Panc1 (cell line): Measurements from ENCODE around the gene TANK. TPM values are rescaled to one million over a fixed set of nuclear protein-coding genes. Genes with fewer than 3 reads are reported as not detected.

Source experiments
- ATAC-seq: fragments of 200-7000 bp; cut with Tn5 transposase; 2 replicates; pipeline ENCODE4 v1.9.1; 2020; ENCODE audit warnings: mild to moderate bottlenecking, moderate library complexity
- BruUV-seq: library from RNA; stranded (reverse); fragments of 400-500 nt; replicated peaks from 2 replicates; lab custom pipeline; 2021; lab: Mats Ljungman, UMichigan
- CTCF ChIA-PET: fragments of 300-600 bp; sonication (Branson Sonifier 250); formaldehyde crosslinking; loops from one replicate; lab custom pipeline; 2022; ENCODE audit warnings: antibody characterized with exemption; lab: Charles Lee
- POLR2A ChIA-PET: fragments of 300-600 bp; sonication (Branson Sonifier 250); formaldehyde crosslinking; loops from one replicate; lab custom pipeline; 2022; ENCODE audit warnings: antibody characterized with exemption; lab: Charles Lee
- DNase-seq: peaks from one replicate; pipeline ENCODE4 v3.0.0-alpha.2; 2010; ENCODE audit warnings: low read depth, low spot score
- H3K27ac ChIP-seq: 2 replicates; pipeline ENCODE4 v1.5.1; 2011; ENCODE audit warnings: mild to moderate bottlenecking, low read length, inconsistent platforms
- H3K27me3 ChIP-seq: fragments of 200-500 bp; sonication (Bioruptor generic); 2 replicates; pipeline ENCODE4 v1.6.0; 2014; ENCODE audit warnings: low read length, inconsistent platforms; ENCODE audit not compliant: control insufficient read depth, insufficient read depth
- H3K36me3 ChIP-seq: fragments of 200-500 bp; sonication (Bioruptor generic); 2 replicates; pipeline ENCODE4 v1.5.1; 2014; ENCODE audit warnings: inconsistent platforms, mild to moderate bottlenecking, low read length, moderate library complexity; ENCODE audit not compliant: control insufficient read depth, insufficient read depth
- H3K4me1 ChIP-seq: 2 replicates; pipeline ENCODE4 v1.5.1; 2011; ENCODE audit warnings: inconsistent platforms, mild to moderate bottlenecking, low read length, moderate library complexity; ENCODE audit not compliant: control insufficient read depth, insufficient read depth
- H3K4me3 ChIP-seq, 2 experiments: 2 replicates each; pipeline ENCODE4 v1.5.1; 2011 to 2012; ENCODE audit warnings: low read depth in 2 of 2, low read length in 2 of 2, mild to moderate bottlenecking in 2 of 2, inconsistent platforms in 1 of 2, moderate library complexity in 1 of 2
- H3K9me3 ChIP-seq: fragments of 200-500 bp; sonication (Bioruptor generic); 2 replicates; pipeline ENCODE4 v1.5.1; 2014; ENCODE audit warnings: low read depth, mild to moderate bottlenecking, inconsistent platforms, low read length, moderate library complexity; ENCODE audit not compliant: control insufficient read depth, insufficient read depth
- POLR2AphosphoS5 ChIP-seq: IDR thresholded peaks from 2 replicates; pipeline ENCODE4 v1.6.1; 2012; ENCODE audit warnings: mild to moderate bottlenecking, low read depth, low read length, moderate library complexity
- REST ChIP-seq, 2 experiments: IDR thresholded peaks; 2 replicates each; pipeline ENCODE4 v1.6.1; 2011 to 2012; ENCODE audit warnings: low read depth in 2 of 2, control low read depth in 1 of 2, low read length in 1 of 2, mild to moderate bottlenecking in 1 of 2, moderate library complexity in 1 of 2; ENCODE audit not compliant: insufficient read depth in 1 of 2
- SIN3A ChIP-seq: IDR thresholded peaks from 2 replicates; pipeline ENCODE4 v1.6.1; 2012; ENCODE audit warnings: low read depth, mild to moderate bottlenecking, low read length, moderate library complexity, borderline replicate concordance; ENCODE audit not compliant: insufficient read depth
- TCF7L2 ChIP-seq: IDR thresholded peaks from 2 replicates; pipeline ENCODE4 v1.6.1; 2011; ENCODE audit warnings: mild to moderate bottlenecking, low read depth, low read length, inconsistent platforms
- in situ Hi-C: cut with HindIII; loops from 2 replicates; pipeline ENCODE4 v1.10.0; 2016; ENCODE audit warnings: low sequenced_read_pairs, low pct_unique_long_range_greater_than_20kb
- intact Hi-C: fragments of 100-400 bp; cut with micrococcal nuclease; formaldehyde crosslinking; loops from one replicate; pipeline ENCODE4 v1.10.0; 2022; ENCODE audit not compliant: unreplicated experiment
- total RNA-seq: library from RNA; stranded (reverse); gene quantifications from one replicate; pipeline ENCODE4 v1.2.1, GENCODE V29; 2021; ENCODE audit not compliant: unreplicated experiment
- TF ChIP-seq, protein P1 (sequence below): fragments of 450-650 bp; IDR thresholded peaks from 2 replicates; pipeline ENCODE4 v1.5.1; 2017; ENCODE audit warnings: mild to moderate bottlenecking

TANK gene
- total RNA-seq, 1 experiment from 2014 or later, result 36.0 TPM

GRCh38 chr2:161138429-161138828, 21.8 kb upstream of the TANK start:
- no peak for DNase-seq
- POLR2A ChIA-PET, result no interaction called here
- CTCF ChIA-PET, result no interaction called here

DNA sequence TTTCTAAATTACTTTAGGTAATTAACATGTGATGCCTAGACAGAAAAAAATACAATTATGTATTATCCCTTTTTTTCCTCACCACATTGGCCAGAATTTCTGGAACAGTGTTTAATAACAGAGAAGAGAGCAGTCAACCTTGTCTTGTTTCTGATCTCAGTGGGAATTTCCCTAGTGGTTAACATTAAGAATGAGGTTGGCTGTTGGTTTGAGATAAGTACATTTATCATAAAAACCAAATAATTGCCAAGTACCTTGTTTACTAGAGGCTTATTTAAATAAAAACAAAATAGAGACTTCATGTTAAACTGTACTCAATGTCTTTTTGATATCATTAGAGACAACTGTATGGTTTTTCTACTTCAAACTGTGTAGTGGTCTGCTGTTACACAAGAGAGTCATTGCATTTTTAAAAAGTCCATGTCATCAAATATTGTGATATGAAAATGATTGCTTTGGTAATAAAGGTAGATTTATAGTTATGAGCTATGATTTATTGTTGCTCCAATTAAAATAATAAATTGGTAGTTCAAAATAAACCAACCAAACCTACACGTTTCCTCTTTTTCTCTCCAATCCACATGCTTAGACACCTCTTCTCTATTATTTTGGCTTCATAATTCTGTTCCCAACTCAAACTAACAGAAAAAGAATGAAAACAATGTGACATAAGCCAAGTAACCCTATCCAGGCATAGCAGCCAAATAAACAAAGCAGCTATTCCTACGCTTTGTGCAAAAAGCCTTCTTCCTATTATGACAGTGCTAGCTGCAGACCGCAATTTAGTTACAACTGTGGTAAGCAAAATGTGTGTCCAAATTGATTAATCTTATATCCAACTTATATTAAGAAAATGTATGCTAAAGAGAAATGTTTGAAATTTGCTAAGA, 20.9 kb upstream of the TANK start:
- peak overlapping the region; percentile 25; the same call in 1 of the 2 replicates for H3K27ac ChIP-seq
- no TSS peak for BruUV-seq
- H3K36me3 ChIP-seq, result no peaks in the 10 kb centered on the region
- CTCF ChIA-PET, result no interaction called here
- POLR2A ChIA-PET, result no interaction called here
- intact Hi-C loops (no loop called here), in situ Hi-C loops (no loop called here)
- no peak for DNase-seq
- peak overlapping the region in 1 of 2 experiments; percentile 13; a peak in 1 of 4 replicates for H3K4me3 ChIP-seq
- H3K27me3 ChIP-seq, result no peaks in the 10 kb centered on the region
- H3K4me1 ChIP-seq, result peaks cover 33% of the 10 kb centered on the region
- TF ChIP-seq, protein P1, sequence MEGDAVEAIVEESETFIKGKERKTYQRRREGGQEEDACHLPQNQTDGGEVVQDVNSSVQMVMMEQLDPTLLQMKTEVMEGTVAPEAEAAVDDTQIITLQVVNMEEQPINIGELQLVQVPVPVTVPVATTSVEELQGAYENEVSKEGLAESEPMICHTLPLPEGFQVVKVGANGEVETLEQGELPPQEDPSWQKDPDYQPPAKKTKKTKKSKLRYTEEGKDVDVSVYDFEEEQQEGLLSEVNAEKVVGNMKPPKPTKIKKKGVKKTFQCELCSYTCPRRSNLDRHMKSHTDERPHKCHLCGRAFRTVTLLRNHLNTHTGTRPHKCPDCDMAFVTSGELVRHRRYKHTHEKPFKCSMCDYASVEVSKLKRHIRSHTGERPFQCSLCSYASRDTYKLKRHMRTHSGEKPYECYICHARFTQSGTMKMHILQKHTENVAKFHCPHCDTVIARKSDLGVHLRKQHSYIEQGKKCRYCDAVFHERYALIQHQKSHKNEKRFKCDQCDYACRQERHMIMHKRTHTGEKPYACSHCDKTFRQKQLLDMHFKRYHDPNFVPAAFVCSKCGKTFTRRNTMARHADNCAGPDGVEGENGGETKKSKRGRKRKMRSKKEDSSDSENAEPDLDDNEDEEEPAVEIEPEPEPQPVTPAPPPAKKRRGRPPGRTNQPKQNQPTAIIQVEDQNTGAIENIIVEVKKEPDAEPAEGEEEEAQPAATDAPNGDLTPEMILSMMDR, result no peak
- TF ChIP-seq POLR2AphosphoS5 (no peak), REST (IDR thresholded peaks at IDR 0.05; ENCODE audit: insufficient read depth in 1 of 2, low read depth in 2 of 2, low read length in 1 of 2) (no peak), SIN3A (no peak), TCF7L2 (no peak)
- peak; percentile 63 for ATAC-seq
- no peaks in the 10 kb centered on the region for H3K9me3 ChIP-seq

More at GRCh38 chr2:161138429-161138828, 21.8 kb upstream of the TANK start:
- intact Hi-C loops, result no loop called here
- Histone ChIP-seq H3K27me3 (no peaks in the 10 kb centered on the region), H3K9me3 (no peaks in the 10 kb centered on the region), H3K27ac (no peak overlapping the region), H3K36me3 (no peaks in the 10 kb centered on the region), H3K4me3 (peak overlapping the region in 1 of 2 experiments; percentile 46; a peak in 2 of 4 replicates), H3K4me1 (peaks cover 33% of the 10 kb centered on the region)
- BruUV-seq, result no TSS peak
- TF ChIP-seq TCF7L2 (no peak), REST (IDR thresholded peaks at IDR 0.05; ENCODE audit: insufficient read depth in 1 of 2, low read depth in 2 of 2, low read length in 1 of 2) (no peak), POLR2AphosphoS5 (no peak), SIN3A (no peak)
- TF ChIP-seq, protein P1, result no peak
- in situ Hi-C loops, result no loop called here
- ATAC-seq, result 0 out of 2 replicates have a peak, but pooled peaks have one; percentile 39
